ENCODE results near the gene PLEKHM3. TPM values are rescaled to one million over a fixed set of nuclear protein-coding genes. Genes with fewer than 3 reads are reported as not detected.

PLEKHM3 gene
- total and polyA plus RNA-seq, 4 donors = 3.0 to 18.3 (median 5.5) TPM

GRCh38 chr2:207869784-207870778, 155.2 kb downstream of the PLEKHM3 start (continued):
- TF ChIP-seq TAF1 (conservative IDR thresholded peaks at IDR 0.05) = no peak

GRCh38 chr2:207868855-207869596, 156.3 kb downstream of the PLEKHM3 start:
- 87% methylated on average over 5 of the region's 5 CpGs for WGBS
- Histone ChIP-seq H3K4me1 (ENCODE audit: control insufficient read depth in 4 of 4, insufficient read depth in 4 of 4, low read length in 3 of 4) (peaks cover 5 to 15% (median 7%) of the 10 kb centered on the region in 4 donors), H3K9me3 (ENCODE audit: control insufficient read depth in 4 of 4, low read length in 3 of 4) (no peaks in the 10 kb centered on the region), H3K27ac (ENCODE audit: low read depth in 1 of 2, low read length in 2 of 2) (peak overlapping the region; percentile 92 to 93), H3K36me3 (ENCODE audit: control insufficient read depth in 4 of 4, insufficient read depth in 3 of 4, low read depth in 1 of 4, low read length in 3 of 4) (no peaks in the 10 kb centered on the region), H3K9ac (ENCODE audit: low read depth in 1 of 2, low read length in 2 of 2) (no peak overlapping the region), H3K27me3 (ENCODE audit: control insufficient read depth in 4 of 4, insufficient read depth in 4 of 4, low read length in 3 of 4) (no peaks in the 10 kb centered on the region), H3K4me3 (ENCODE audit: low read depth in 1 of 3, low read length in 3 of 3) (peak overlapping the region in 1 of 3 donors; percentile 50)
- no peak for TF ChIP-seq TAF1 (conservative IDR thresholded peaks at IDR 0.05)
- no peak for TF ChIP-seq FOXA1 (IDR thresholded peaks at IDR 0.05)
- TF ChIP-seq RAD21 (IDR thresholded peaks at IDR 0.05) = no peak
- TF ChIP-seq EGR1 (IDR thresholded peaks at IDR 0.05; ENCODE audit: low read depth in 2 of 2) = no peak
- no peak for TF ChIP-seq ZBTB33 (IDR thresholded peaks at IDR 0.05)
- no peak for TF ChIP-seq NR2F2 (IDR thresholded peaks at IDR 0.05)
- TF ChIP-seq YY1 (IDR thresholded peaks at IDR 0.05) = no peak
- DNase-seq (ENCODE audit: low spot score) = no peak

GRCh38 chr2:207867905-207868304, 157.4 kb downstream of the PLEKHM3 start:
- Histone ChIP-seq H3K4me3 (ENCODE audit: low read depth in 1 of 3, low read length in 3 of 3) (peak overlapping the region in 1 of 3 donors; percentile 50), H3K27me3 (ENCODE audit: control insufficient read depth in 4 of 4, insufficient read depth in 4 of 4, low read length in 3 of 4) (no peaks in the 10 kb centered on the region), H3K9me3 (ENCODE audit: control insufficient read depth in 4 of 4, low read length in 3 of 4) (no peaks in the 10 kb centered on the region), H3K36me3 (ENCODE audit: control insufficient read depth in 4 of 4, insufficient read depth in 3 of 4, low read depth in 1 of 4, low read length in 3 of 4) (no peaks in the 10 kb centered on the region), H3K9ac (ENCODE audit: low read depth in 1 of 2, low read length in 2 of 2) (no peak overlapping the region), H3K27ac (ENCODE audit: low read depth in 1 of 2, low read length in 2 of 2) (peak overlapping the region in 1 of 2 donors; percentile 5), H3K4me1 (ENCODE audit: control insufficient read depth in 4 of 4, insufficient read depth in 4 of 4, low read length in 3 of 4) (peaks cover 5 to 15% (median 7%) of the 10 kb centered on the region in 4 donors)
- 31% methylated on average over 1 of the region's 1 CpG for WGBS
- DNase-seq (ENCODE audit: low spot score) = no peak
- TF ChIP-seq SP1 (IDR thresholded peaks at IDR 0.05) (peak; percentile 68), HNF4A (conservative IDR thresholded peaks at IDR 0.05) (peak; percentile 74 to 77), FOXA2 (IDR thresholded peaks at IDR 0.05) (peak; percentile 69), CTCF (IDR thresholded peaks at IDR 0.05; ENCODE audit: low read depth, low read length, missing input control) (no peak), ATF3 (IDR thresholded peaks at IDR 0.05) (peak; percentile 24), REST (IDR thresholded peaks at IDR 0.05) (peak; percentile 83), RAD21 (IDR thresholded peaks at IDR 0.05) (peak; percentile 55 to 68), MAX (IDR thresholded peaks at IDR 0.05) (peak; percentile 50), JUND (IDR thresholded peaks at IDR 0.05) (peak; percentile 17 to 30), RXRA (IDR thresholded peaks at IDR 0.05) (peak; percentile 78 to 79), EGR1 (IDR thresholded peaks at IDR 0.05; ENCODE audit: low read depth in 2 of 2) (no peak), ZBTB33 (IDR thresholded peaks at IDR 0.05) (peak; percentile 35), FOXA1 (IDR thresholded peaks at IDR 0.05) (no peak), YY1 (IDR thresholded peaks at IDR 0.05) (peak; percentile 66)

Data from liver (tissue), 9 donors.